HG02571 (cell line): Measurements from ENCODE around the gene BRD3.

ENCODE experiments used
- ATAC-seq: cut with Tn5 transposase; IDR thresholded peaks from one replicate; pipeline ENCODE4 v1.9.1; 2021; ENCODE audit warnings: mild to moderate bottlenecking, moderate library complexity; ENCODE audit not compliant: unreplicated experiment

Gene BRD3

GRCh38 chr9:134055981-134056461, 11.8 kb downstream of the BRD3 start:
- ATAC-seq = no peak

- ATAC-seq = no peak
These were observed 12.7 kb downstream of the BRD3 start for GRCh38 chr9:134054891-134055811.

- ATAC-seq = no peak
These were observed 13.7 kb downstream of the BRD3 start for GRCh38 chr9:134053941-134054761.

GRCh38 chr9:134053401-134053871, 14.4 kb downstream of the BRD3 start:
- ATAC-seq = no peak

GRCh38 chr9:134052941-134053340, 14.9 kb downstream of the BRD3 start:
- ATAC-seq = no peak

GRCh38 chr9:134052491-134052890, 15.3 kb downstream of the BRD3 start:
- no peak for ATAC-seq

GRCh38 chr9:134051319-134051718, 16.5 kb downstream of the BRD3 start:
- no peak for ATAC-seq

- ATAC-seq = no peak
These were observed 17.1 kb downstream of the BRD3 start for GRCh38 chr9:134050726-134051125.

GRCh38 chr9:134049772-134050588, 17.8 kb downstream of the BRD3 start:
- no peak for ATAC-seq

- no peak for ATAC-seq
These were observed 18.6 kb downstream of the BRD3 start for GRCh38 chr9:134049236-134049635.

- no peak for ATAC-seq
These were observed 19.3 kb downstream of the BRD3 start for GRCh38 chr9:134048582-134048968.

- ATAC-seq = no peak
These were observed 19.8 kb downstream of the BRD3 start for GRCh38 chr9:134047868-134048581.

- no peak for ATAC-seq
These were observed 20.7 kb downstream of the BRD3 start for GRCh38 chr9:134046894-134047681.

- no peak for ATAC-seq
These were observed 21.8 kb downstream of the BRD3 start for GRCh38 chr9:134045841-134046544.

- ATAC-seq = no peak
These were observed 22.9 kb downstream of the BRD3 start for GRCh38 chr9:134044944-134045343.

GRCh38 chr9:134043531-134043988, 24.3 kb downstream of the BRD3 start:
- no peak for ATAC-seq

- ATAC-seq = no peak
These were observed 26.2 kb downstream of the BRD3 start for GRCh38 chr9:134041649-134041962.

- no peak for ATAC-seq
These were observed 26.8 kb downstream of the BRD3 start for GRCh38 chr9:134040781-134041648.
